ENCODE data around the gene PAPSS2.
"Not testable (repeated sequence)": the region's sequence is repeated elsewhere in the genome, so short reads cannot be mapped to it uniquely, and the experiment has no call there.

The PAPSS2 gene

GRCh38 chr10:87643920-87644319 is 15.8 kb upstream of the PAPSS2 start:
- no peak for DNase-seq

DNA sequence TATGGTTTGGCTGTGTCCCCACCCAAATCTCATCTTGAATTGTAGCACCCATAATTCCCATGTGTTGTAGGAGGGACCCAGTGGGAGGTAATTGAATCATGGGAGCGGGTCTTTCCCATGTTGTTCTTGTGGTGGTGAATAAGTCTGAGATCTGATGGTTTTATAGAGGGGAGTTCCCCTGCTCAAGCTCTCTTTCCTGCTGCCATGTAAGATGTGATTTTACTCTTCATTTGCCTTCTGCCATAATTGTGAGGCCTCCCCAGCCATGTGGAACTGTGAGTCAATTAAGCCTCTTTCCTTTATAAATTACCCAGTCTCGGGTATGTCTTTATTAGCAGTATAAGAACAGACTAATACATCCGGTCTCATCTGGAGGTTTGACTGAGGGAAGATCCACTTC is 15.2 kb upstream of the PAPSS2 start:
- DNase-seq: not testable (repeated sequence)

- DNase-seq: no peak
These were observed 13.3 kb upstream of the PAPSS2 start for GRCh38 chr10:87646192-87646909.

GRCh38 chr10:87646935-87647334 is 12.7 kb upstream of the PAPSS2 start:
- DNase-seq: no peak

DNA sequence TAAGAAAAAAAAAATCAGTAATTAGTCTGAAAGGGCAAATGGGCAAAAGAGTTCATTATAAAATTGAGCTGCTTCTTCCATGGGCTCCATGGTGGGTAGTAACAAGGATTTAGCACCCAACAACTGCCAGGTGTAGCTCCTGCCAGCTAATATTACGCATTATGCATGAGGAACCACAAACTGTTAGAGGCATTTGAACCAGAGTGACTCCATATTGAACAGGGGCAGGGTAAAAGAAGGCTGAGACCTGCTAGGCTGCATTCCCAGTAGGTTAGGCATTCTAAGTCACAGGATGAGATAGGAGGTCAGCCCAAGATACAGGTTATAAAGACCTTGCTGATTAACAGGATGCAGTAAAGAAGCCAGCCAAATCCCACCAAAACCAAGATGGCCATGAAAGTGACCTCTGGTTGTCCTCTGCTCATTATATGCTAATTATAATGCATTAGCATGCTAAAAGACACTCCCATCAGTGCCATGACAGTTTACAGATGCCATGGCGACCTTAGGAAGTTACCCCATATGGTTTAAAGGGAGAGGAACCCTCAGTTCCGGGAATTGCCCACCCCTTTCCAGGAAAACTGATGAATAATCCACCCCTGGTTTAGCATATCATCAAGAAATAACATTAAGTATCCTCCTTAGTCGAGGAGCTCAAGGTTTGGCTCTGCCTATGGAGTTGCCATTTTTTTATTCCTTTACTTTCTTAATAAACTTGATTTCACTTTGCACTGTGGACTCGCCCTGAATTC is 8.7 kb upstream of the PAPSS2 start:
- DNase-seq: peak; percentile 4

DNA sequence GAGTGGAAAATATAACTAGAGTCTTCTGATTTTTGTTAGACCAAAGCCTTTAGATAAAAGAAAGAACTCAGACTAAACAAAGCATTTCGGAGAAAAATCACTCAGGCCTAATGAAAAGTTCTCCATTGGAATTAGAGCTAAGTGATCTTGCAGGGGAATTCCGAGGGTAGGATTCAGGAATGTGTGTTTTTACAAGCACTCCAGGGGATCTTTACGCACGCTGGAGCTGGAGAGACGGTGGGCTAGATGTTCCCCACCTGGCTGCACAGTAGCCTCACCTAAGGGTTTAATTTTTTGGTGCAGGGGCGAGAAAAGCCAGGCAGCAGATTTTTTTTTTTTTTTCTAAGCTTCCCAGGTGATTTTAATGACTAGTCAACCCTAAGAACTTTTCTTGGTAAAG is 7.9 kb upstream of the PAPSS2 start:
- no peak for DNase-seq

GRCh38 chr10:87652261-87652660 is 7.4 kb upstream of the PAPSS2 start:
- no peak for DNase-seq

- DNase-seq: no peak
These were observed 5.5 kb upstream of the PAPSS2 start for GRCh38 chr10:87654212-87654611.

DNA sequence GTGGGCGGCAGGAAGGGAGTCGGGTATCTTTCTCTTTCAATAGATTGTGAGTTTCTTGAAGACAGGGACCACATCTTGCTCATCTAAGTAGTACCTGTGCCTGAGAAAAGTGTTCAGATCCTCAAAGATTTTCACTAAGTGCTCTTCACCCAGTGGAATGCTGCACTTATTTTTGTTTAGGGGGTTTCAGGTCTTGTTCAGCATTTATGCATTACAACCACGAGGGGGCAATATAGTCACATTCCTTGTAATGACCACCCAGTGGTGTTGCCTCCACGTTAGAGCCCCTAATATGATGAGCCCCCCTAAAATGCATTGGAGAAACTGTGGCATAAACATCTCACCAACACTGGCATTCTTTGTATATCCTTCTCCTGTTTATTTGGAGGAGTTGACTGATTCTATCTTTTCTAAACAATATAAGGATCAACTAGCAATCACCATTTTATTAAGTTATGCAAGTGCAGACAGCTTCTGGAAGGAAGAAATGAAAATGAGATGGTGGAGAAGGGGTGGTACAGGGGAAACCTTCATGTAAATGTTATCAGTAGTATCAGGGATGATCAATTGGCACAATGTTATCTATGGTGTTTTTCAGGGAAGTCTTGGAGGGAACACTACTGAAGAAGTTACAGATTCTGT is 3.1 kb upstream of the PAPSS2 start:
- DNase-seq: no peak

DNA sequence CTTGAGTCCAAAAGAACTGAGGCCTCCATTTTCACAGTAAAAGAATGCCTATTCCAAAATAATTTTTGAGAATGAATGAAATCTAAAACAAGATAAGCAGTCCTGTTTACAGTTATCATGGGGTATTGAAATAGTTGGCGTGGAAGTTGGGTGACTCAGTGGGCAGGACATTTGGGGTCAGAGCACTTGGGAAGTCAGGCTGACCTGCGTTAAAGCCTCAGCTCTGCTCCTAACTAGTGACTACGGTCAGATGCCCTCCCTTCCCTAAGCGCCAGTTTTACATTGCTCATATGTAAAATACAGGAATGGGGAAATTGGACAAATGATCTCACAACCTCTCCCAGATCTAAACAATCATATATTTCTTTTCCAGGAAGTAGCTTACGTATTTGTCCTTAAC is 2.3 kb upstream of the PAPSS2 start:
- peak; percentile 44 for DNase-seq

- no peak for DNase-seq
These were observed 1.3 kb upstream of the PAPSS2 start for GRCh38 chr10:87658321-87658795.

DNA sequence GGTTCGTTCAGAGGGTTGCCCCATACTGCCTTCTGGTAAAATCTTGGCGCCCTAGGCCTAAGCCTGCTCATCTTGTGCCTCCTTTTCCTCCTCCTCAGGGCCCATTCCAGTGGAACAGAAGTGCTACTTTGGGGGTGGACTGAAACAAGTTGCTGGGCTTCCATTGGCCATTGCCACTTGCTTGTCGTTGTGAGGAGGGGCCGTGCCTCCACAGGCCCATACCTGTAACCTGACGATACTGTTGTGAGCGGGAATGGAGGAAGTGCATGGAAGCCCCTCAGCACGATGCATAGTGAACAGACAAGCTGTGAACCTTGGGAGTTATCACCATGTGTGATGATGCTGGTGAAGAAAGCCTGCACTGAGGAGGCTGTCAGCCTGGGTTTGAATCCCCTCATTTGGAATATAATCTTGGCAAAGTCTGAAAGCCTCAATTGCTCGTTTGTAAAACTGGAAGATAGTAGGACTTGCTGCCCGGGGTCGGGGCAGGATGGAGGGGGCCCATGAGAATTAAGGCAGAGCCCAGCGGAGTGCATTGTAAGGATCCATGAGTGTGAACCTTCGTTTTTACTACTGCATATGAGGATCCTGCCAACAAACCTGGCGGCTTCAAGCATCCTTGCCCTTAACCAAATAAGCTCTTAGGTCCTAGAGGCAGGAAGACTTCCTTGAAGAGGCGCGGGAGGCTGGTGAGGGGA is 671 bp upstream of the PAPSS2 start:
- no peak for DNase-seq

DNA sequence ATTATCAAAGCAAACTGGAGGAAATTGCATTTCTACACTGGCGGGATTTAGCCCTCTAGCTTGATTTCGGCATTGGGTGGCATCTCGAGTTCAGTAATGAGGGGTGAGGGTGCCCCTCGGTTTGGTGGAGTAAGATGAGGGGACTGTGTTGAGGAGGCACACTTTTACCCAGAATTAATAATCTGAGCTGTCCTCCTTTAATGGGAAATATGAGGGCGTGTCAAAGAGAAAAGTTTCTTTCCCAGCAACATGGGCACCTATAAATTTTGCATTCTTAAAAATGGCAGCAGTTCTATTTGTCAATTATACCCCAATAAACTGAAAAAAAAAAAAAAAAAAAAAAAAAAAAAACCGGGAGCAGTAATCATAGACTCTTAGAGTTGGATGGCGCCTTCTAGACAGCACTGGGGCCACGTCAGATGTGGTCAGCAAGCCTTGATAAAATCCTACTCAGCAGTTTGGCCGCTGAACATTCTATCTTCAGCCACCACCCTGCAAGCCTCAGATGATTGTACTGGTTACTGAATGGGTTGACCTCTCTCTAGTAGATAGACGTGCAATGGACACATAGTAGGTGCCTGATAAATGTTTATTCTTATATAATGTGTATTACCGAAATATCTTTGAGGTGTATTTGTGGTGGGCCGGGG is 931 bp downstream of the PAPSS2 start:
- no peak for DNase-seq

- DNase-seq: no peak
These were observed 2.4 kb downstream of the PAPSS2 start for GRCh38 chr10:87661861-87662785.

- no peak for DNase-seq
These were observed 4.6 kb downstream of the PAPSS2 start for GRCh38 chr10:87664276-87664701.

DNA sequence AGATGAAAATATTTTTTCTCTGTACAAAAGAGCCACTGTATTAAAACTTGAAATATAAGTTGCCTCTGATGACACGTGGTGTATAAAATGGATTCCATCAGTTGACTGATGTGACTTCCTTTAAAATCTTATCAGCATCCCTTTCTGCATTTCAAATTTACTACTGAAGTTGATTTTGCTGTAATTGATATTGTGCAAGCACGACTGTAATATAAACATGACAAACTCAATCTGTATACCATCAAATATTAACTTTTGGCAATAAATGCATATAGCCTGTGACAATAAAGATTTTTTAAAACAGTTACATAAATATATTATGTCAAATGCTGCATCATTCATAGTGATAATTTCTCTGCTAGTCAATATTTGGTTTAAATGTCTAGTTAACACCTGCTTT is 7.8 kb downstream of the PAPSS2 start:
- no peak for DNase-seq

- DNase-seq: no peak
These were observed 8.8 kb downstream of the PAPSS2 start for GRCh38 chr10:87668324-87669074.

GRCh38 chr10:87669752-87670151 is 10.1 kb downstream of the PAPSS2 start:
- DNase-seq: no peak

DNA sequence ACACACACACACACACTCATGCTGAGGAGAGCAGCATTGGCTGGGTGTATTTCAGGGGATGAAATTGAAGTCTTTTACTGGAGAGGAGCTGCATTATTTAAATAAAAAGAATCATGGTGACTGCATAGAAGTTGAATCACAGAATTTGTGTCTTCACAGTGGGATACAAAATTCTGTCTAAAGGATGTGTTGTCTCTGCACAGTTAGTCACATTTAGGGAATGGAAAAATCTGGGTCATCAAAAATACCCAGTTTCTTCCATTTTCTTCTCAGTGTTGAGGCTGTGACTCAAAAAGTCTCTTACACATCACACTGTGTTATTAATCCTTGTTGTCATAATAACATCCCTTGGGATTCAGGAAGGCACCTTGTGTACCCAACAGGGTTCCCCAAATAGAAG is 10.9 kb downstream of the PAPSS2 start:
- DNase-seq: no peak

DNA sequence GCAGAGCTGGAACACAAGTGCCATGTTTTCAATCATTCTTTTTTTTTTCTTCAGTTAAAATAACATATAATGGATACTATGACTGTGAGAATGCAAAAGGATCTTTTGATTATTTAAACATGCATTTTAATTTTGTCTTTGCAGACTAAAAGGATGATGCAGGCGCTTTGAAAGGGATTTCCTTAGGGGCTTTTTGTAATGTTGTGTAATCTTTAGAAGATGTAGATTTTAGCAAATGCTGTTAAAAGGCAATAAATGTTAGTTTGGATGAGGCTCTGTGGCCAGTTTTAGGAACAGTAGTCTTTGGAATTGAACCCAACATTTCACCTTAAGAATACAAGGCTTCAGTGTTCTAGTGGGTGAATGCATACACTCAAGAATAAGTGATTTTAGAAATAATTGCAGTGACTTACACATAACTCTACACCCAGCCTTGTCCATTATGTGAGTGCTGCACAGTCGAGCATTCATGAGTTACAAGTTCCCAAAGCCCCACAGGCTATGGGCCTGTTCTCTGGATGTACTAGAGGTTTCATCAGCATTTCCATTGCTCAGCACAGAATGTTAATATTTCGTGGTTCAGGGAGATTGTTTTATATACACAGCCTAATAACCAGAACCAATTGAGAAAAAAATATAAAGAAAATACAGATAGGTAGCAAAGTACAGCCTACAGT is 11.6 kb downstream of the PAPSS2 start:
- DNase-seq: no peak

Data from CD4-positive, alpha-beta T cell treated with Interferon gamma for 1 hour (primary cell).